AG09319 (cell line): ENCODE measurements around the gene FITM1.

Experiments used
- DNase-seq: peaks from one replicate; pipeline ENCODE4 v3.0.0-alpha.2; 2010; ENCODE audit warnings: low read depth; ENCODE audit errors: extremely low read depth
- CTCF ChIP-seq: IDR thresholded peaks from 2 replicates; pipeline ENCODE4 v1.5.1; 2011; ENCODE audit warnings: low read depth, mild to moderate bottlenecking, inconsistent platforms, low read length, moderate library complexity

FITM1 gene

GRCh38 chr14:24179294-24179960, 49.0 kb downstream of the FITM1 start:
- TF ChIP-seq CTCF, result no peak
- DNase-seq, result no peak

GRCh38 chr14:24179961-24180796, 49.7 kb downstream of the FITM1 start:
- peak; percentile 63 for DNase-seq
- TF ChIP-seq CTCF, result no peak

DNA sequence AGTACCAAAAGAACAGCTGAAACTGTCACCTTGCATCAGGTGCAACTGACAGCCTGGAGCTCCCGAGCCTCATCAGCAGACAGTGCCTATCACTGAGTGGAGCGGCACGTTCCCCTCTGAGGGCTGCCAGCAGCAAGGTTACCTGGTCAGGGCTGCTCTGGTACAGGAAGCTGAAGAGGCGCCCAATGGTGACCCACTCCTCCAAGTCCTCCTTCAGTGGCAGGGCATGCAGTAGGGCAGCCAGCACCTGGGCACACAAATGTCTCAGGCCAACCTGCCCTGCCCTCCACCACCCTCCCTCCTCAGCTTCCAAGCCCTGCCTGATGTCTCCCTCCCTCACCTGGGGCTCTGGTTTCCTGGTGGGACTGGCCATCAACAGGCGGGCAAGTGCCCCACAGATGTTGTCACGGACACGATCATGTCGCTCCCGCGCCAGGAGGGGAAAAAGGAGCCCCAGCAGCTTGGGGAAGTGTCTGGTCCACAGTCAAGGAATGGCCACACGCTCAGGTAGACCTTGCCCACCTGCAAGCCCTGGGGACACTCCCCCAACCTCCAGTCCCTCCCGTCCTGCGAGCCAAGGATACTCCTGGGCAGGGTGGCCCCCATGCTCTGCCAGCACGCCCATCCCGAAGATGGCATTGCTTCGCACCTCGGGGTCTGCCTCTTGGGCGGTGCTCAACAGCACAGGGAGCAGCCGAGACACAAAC, 51.1 kb downstream of the FITM1 start:
- TF ChIP-seq CTCF, result no peak

More for the DNA sequence above, 51.1 kb downstream of the FITM1 start:
- DNase-seq, result no peak
